ENCODE results near the gene GMPPA.

DNA sequence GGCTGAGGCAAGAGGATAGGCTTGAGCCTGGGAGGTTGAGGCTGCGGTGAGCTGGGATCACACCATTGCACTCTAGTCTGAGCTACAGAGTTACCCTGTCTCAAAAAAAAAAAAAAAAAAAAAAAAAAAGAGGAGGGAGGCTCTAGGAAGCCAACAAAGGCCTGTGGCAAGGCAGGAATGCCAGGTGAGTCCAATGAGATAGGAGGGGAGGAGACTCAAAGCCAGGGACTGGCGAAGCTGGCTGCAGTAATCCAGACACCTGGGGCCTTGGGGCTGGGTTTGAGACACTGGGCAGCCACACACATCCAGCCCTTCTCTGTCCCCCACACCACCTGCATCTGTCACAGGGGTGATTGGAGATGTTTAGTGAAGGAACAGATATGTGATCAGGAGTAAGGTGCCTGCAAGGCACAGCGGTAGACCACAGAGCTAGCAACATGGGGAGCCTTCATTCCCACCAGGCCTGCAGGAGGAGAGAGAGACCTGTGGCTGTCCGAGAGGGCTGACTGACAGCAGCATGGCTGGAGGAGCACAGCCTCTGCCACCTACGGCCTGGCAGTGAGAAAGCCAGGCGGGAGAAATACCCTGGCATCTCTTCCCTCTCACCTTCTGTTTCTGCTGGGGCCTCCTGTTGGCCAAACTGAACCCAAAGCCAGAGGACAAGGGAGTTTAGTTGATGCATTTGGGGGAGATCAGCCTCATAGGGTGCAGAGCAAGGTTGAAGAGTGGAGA is 35.4 kb downstream of the GMPPA start:
- TF ChIP-seq POLR2A (IDR thresholded peaks at IDR 0.05; ENCODE audit: low read depth, low read length) (no peak), POLR2AphosphoS5 (IDR thresholded peaks at IDR 0.05; ENCODE audit: low read depth, low read length) (no peak)
